ENCODE results near the gene UBL7. TPM values are rescaled to one million over a fixed set of nuclear protein-coding genes. Genes with fewer than 3 reads are reported as not detected.

Gene UBL7
- total RNA-seq, 1 donor from 2014 or later, result 60.4 TPM

DNA sequence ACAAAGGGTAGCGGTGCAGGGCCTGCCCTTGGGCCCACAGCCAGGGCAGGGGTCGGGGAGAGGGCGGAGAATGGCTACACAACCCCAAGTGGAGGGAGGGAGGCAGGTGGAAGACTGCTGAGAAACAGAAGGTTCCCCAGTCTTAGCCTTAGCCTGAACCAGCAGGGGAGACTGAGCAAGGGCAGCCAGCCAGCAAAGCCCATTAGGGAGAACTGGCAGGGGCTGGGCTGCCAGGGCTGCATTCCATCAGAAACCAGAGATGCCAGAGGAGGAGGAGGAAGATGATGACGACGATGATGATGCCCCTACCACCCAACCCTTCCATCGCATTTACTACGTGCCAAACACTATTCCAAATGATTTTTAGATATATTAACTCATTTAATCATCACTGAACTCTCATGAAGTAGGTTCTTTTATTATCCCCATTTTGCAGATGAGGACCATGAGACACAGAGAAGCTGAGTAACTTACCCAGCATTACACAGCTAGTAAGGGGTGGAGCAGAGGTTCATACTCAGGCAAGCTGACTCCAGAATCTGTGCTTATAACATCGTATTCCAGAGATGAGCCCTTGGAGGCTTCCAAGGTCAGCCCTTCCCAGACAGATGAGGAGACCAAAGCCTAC lies 35.9 kb downstream of the UBL7 start:
- intact Hi-C loops (cut with micrococcal nuclease), result no loop called here

DNA sequence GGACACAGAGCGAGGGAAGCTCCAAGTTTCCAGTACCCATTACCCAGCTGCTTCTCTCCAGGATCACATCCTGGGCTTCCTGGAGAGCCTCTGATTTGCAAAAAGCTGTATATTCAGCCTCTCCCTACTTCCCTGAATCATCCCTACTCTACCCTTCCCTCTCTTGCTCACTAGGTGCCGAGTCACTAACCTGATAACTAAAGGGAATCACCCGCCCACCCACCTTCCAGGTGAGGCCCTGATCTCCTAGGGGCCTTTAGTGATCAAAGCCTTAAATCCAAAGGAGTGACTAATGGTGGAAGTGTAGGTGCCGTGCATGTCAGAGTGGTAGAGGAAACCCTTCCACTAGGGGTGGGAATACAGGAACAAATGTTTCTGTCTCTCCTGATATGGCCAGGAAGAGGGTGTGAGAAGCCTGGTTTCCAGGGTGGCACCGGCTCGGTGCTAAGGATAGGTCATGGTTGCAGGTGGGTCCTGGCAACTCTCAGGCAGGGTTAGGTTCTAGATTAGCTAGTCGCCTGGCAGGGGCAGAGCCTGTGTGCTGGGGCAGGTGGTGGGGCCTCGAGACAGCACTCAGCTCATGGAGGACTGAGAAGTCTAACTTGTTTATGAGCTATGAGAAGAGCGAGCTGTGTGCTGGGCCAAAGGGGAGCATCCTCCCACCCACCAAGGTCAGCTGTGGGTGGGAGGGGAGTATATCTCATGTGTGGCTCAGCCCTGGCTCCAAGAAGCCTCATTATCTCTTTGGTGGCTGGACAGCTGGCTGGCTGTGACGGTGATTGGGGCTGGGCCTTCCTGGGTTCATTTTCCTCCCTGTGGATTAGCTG lies 37.3 kb downstream of the UBL7 start:
- intact Hi-C loops (cut with micrococcal nuclease), result no loop called here

DNA sequence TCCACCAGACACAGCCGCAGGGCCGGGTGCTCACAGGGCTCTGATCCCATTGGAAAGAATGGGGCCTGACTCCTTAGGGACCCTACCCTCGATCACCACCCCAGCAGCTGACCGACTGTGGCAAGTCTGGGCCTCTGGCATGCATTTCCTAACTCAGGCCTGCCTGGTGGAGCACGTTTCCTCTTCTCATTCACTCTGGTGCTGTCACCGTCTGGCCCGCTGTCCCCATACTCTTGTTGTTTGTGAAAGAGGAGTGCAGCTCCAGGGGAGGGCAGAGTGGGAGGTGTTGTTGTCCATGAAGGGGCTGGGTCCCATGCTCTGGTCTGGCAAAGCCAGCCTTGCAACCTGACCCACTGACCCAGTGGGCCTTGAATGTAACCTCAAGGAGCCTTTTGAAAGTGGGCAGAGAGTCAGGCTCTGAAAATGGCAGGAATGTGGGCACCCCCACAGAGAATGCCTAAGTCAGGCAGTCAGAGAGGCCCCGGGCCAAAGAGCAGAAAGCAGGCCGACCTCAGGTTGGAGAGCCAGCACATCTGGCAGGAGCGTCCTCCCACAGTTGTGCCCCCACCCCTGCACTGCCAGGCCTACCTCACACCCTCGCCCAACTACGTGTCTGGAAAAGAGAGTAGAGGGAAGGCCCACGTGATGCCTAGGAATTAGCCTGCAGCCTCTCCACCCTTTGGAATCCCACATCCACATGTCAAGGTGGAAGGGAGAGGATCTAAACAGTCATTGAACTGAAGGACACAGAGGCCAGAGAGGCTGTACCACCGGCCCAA lies 38.1 kb downstream of the UBL7 start:
- intact Hi-C loops (cut with micrococcal nuclease), result no loop called here

DNA sequence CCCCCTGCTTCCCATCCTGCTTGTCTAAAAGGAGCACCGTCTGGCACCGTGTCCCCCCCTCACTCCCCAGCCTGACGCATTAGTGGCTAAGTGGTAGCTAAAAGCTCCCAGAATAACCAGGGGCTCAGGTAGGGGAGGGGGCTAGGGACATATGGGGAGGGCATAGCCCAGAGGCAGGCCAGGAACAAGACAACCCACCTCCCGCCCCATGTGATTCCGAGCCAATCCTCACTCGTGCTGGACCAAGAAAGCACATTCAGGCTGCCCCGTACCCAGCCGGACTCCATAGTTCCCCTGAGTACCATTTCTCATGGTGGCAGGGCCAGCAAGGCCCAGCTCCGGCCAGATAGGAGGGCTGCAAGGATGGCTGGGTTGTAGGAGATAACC lies 38.7 kb downstream of the UBL7 start:
- intact Hi-C loops (cut with micrococcal nuclease), result no loop called here

DNA sequence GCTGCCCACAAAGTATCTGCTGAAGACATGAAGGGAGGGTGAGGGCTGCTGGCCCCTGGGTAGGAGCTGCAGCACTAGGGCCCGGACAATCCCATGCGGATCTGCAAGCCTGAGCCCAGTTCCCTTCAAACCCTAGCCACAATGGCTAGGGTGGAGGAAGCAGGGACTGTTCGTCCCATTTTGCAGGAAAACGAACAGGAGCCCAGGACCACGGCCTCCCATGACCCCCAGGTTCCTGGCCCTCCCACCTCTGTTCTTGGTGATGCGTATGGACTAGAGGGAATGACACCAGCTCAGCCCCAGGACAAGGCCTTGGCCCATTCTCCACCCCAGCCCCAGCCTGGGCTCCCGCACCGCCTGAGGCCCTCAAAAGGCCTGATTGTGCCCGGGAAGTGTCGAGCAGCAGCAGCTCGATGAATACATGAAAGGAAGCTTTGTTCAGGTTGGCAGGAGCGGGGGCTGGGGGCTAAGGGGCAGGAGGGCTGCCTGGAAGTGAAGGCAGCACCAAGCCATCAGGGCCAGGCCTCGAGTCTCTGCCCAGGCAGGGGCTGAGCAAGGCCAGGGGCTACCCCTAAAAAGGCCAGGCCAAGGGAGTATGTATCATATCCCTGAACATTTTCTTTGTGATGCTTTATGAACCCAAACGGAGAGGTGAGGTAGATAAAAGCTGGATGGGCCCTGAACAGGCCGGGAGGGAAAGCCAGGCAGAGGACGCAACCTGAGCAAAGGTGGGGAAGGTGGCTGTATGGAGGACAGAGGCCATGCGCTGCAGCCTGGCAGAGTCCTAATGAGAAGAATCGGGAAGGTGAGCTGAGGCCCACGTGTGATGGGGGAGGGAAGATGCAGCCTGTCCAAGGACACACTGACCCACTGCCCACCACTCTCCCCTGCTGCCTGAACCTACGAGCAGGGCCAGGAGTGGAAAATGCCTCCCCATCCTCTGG lies 39.4 kb downstream of the UBL7 start:
- intact Hi-C loops (cut with micrococcal nuclease), result no loop called here

DNA sequence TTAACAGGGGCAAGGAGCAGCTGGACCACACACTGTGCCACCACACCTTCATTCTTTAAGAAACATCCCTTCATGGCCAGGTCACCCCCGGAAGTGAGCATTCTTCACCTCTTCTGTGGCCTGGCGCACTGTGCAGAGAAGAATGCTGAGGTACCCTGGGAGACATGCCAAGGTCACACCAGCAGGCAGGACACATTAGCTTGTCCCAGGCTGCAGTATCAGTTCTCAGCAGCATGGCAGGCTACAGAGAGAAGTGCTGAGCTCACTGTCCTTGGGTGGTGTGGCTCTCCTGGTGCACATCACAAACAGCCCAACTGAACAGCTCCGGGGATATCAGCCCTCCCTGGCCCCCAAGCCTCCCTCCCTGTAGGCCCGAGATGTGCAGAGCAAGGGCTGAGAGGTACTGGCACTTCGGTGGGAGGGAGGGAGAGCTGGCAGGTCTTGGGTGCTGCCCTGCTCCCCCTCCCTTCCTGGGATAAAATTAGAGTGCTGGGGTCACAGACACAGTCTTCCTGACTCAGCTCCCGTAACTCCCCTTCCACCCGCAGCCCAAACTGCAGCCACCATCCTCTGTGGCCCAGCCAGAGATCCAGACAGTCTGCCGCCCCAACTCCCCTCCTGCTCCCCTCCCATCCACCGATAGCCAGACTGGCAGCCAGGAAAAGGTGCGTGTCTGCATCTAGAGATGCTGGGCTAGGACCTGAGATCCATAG lies 40.6 kb downstream of the UBL7 start:
- intact Hi-C loops (cut with micrococcal nuclease), result no loop called here

DNA sequence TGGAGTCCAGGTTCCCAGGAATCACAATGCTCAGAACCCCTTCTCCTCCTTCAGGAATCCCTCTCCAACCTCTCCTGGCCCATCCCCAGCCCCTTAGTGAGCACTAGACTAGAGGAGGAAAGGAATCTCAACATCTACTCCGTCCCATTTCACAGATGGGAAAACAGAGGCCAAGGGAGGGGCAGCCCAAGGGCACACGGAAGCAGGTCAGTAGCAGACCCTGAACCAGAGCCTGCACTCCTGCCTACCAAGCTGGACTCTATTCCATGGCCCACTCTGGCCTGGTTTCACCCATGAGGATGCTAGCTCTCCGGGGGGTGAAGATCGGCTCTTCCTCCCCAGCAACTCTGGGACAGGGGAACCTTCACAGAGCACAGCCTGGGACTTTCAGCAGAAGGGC lies 41.5 kb downstream of the UBL7 start:
- intact Hi-C loops (cut with micrococcal nuclease), result no loop called here

DNA sequence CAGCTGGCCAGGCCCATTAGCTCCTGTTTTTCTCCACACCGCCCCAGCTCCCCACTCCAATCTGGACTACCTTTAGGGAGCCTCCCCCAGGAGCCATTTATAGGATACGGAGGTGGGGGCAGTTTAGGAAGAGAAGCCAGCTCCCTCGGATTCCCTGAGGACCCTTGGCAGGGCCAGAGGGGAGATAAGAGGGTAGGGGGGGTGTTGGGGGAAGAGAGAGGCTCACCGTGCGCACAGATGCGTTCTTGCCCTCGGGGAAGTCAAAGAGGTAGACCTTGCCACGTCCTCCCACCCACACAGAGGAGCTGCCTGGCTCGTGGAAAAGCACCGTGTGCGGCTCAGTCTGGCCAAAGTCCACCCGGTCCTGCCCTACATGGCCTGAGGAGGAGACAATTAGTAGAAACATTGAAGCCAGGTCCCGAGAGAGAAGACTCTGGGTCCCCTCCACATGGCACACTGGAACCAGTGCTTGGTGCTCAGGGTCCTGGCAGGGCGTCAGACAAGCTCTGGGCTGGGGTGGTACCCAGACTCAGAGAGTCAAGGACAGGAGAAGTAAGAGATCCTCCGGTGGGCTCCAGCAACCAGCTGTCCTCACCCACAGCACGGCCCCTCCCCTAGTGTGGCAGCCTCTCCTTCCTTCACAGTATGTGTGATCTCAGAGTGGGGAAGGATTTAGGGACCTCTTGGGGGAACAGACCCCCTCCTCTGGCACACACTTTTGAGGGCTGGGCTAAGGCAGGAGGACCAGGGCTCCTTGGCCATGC lies 42.2 kb downstream of the UBL7 start:
- intact Hi-C loops (cut with micrococcal nuclease), result no loop called here

DNA sequence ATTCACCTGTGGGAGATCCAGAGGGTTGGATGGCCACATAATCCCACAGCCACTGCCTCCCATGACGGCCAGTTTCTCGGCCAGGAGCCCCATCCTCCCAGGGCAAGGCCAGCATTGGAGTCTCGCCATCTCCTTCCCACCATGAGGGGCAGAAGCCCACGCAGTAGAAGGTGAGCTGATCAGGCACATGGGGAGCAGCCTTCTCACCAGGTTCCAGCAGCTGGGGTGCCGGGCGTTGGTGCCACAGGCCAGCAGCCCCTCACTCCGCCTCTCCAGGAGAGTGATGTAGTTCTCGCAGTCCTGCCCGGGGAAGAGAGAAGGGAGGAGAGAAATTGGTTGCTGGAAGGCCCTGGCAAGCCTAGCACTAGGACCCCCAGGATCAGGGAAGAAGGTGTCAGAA lies 43.3 kb downstream of the UBL7 start:
- intact Hi-C loops (cut with micrococcal nuclease), result no loop called here

DNA sequence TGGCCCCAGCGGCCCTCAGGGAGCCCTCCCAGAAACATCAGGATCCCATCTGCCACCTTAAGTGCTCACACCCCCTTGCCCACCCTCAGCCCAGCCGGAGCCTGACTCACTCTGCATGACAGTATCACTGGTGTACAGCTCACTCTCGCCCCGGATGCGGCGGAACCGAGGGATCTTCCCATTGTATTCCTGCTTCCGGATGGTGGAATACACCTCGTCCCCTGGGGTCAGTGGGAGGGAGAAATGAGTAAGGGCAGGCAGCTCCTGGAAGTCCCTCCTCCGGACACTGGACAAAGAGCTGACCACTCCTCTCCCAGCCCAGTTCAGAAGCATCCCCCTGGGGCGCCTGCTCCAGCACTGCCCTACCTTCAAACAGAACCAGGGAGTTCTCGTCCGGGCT lies 43.7 kb downstream of the UBL7 start:
- intact Hi-C loops (cut with micrococcal nuclease), result no loop called here

DNA sequence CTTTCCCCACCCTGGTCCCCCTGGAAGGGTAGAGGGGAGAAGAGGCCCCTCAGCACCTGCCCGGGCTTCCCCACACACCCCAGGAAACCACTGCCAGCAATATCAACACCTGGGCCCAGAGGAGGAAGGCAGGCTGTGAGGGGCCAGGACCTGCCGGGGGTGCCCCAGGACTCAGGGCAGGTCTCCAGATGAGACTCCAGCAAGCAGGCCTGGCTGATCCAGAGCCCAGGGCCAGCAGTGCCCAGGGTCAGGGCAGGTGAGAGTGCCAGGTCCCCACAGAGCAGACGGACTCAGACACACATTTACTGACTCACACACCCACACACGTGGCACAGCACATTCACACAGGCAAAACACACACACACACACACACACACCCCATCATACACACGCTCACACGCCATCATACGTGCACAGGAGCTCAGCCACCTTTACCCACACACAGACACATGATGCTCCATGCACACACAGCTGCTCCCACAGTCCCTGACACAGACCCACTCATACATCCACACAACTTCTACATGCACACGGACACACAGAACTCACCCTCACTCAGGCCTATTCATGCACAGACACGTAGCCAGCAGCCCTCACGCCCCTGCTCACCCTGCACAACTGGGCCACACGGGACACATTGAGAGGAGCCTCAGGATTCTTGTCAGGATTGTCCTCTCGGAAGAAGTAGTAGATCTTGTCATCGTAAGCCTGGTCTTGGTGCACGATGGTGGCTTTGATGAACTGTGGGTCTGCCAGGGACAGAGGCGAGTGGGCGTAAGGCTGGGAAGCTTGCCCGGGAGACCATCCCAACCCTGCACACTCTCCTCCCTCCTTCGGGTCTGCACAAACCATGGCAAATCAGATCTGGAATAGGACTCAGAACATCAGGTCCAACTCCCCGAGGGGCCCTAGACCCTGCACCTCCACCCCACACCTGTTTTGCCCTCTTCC lies 44.7 kb downstream of the UBL7 start:
- intact Hi-C loops (cut with micrococcal nuclease), result no loop called here

DNA sequence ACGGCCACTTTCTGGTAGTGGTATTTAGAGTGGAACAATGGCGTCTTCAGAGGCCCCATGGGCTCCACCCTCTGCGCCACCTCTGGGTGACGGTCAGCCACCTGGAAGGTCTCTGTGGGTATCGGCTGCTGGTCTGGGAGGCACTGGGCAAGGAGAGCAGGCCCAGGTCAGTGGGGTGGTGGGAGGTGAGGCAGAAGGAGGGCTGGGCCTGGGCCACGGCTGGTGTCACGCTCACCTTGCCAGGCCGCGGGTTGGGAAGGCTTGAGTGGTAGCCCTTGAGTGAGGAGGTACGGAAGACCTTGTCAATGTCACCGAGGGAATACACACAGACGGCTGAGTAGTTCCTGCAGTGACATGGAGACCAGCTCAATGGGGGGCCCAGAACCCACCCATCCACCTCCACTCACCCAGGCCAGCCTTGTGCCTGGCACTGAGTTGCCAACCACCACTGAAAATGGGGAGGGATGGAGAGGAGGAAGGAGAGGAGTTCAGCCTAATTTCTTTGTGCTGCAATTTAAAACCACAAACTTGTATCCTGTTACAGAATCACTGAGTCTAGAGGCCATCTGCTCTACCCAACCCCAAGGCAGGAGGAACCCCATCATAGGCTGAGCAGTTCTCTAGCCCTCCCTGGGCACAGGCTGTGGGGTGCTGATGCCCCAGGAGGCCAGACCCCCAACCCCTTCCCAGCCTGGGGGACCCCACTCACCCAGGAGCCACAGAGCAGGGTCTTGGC lies 46.2 kb downstream of the UBL7 start:
- intact Hi-C loops (cut with micrococcal nuclease), result no loop called here

DNA sequence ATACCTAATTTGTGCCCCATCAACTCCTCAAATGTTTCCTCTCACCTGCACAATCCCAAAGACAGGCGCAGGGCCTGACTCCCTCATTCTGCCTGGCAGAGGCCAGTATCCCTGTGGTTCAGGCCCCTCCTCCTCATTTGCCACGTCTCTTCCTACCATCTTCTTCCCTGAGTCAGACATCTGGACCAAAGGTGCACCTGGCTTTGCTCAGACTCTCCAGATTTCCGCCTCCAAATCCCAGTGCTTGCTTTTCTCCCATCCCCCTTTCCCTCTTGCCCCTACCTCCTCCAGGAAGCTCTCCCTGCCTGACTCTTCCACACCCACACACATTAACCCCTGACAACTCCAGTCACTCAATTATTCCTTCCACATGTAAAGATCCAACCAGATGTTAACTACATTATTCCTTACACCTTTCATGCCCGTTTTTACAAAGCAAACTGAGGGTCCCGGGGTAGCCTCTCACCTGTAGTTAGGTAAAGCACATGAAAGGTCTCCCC lies 46.8 kb downstream of the UBL7 start:
- intact Hi-C loops (cut with micrococcal nuclease), result no loop called here

DNA sequence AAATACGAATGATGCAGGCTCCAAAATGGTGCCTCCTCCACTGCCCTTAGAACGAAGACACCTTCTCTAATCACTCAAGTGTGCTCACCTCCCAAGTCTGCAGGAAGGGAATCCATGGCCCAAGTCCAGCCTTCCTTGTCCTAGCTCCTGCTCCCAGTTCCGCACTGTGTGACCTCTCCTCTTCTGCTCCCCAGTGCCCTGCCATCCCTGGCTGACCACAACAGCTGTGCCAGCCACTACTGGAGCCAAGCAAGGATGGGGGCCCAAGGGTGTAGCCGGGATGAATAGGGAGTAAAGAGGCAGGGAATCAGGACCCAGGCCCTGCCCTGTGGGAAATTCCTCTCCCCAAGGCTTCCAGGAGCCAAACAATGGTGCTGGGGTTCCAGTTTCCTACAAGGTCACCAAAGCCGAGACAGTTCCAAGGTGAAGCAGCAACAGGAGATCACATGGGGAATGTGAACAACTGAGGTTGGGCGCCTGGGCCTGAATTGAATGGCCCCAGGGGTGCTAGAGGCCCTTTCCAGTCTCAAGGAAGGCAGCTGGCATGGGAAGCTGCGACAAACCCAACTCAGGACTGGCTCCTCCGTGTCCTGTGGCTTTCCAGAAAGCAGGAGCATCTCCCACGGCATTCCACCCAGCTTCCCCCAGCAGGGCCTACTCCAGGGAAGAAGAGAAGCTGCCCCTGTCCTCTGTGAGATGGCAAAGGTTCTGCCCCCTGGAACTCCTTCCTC lies 47.4 kb downstream of the UBL7 start:
- intact Hi-C loops (cut with micrococcal nuclease), result no loop called here

DNA sequence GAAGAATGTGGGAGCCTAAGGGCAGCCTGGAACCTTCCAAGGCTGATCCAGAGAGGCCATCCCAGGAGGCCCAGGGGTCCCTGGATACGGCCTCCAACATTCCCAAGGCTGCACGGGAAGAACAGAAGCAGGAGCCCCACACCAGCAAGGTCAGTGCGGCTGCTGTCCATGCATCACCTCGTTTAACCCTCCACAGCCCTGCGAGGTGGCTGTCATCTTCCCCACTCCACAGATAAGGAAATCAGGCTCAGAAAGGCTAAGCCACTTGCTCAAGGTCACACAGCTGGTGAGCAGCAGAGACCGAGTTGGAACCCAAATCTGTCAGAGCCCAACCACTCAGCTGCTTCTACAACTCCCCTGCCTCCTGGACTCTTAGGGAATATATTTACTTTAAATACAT lies 48.8 kb downstream of the UBL7 start:
- intact Hi-C loops (cut with micrococcal nuclease), result no loop called here

DNA sequence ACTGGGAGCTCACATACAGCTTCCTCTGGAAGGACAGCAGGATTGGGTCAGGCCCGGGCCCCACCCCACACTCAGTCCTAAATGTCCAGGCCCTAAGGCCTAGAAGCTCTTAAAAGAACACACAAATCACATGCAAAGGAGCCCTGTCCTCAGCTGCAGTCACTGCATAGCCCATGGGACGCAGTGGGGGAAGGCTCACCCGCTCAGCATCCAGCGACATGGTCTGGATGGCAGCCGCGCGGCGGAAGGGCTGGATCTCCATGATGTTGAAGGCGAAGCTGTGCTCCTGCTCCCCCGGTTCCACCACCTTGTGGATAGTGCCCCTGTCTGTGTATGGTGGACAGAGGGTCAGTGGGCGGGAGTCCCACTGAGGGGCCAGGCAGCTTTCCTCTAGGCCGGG lies 49.3 kb downstream of the UBL7 start:
- intact Hi-C loops (cut with micrococcal nuclease), result no loop called here

DNA sequence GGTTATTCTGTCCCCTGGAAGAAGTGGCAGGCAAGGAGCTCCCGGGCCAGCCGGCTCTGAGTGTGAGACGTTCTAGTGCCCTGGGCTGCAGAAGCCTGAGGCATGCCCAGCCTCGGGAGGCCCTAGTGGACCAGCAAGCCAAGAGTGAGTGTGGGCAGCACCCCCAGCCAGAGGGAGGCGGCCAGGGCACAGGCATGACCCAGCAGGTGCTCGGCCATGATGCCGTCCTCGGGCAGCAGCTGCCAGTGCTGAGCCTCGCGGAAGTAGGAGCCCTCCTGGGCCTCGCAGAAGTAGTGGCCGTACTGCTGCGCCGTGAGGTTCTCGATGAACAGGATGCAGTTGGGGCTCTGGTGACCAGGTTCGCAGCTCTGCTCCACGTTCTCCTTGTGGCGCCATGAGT lies 50.5 kb downstream of the UBL7 start:
- intact Hi-C loops (cut with micrococcal nuclease), result no loop called here

Measured in T-helper 2 cell treated with Interferon-gamma antibody and Interleukin-4, amounts not matched to agents 100 ng/mL and 5 ng/mL, for 36 hours (primary cell).